ENCODE data around the gene SLC39A8.

GRCh38 chr4:102324730-102325129, 20.6 kb downstream of the SLC39A8 start:
- TF ChIP-seq CTCF (IDR thresholded peaks at IDR 0.05; ENCODE audit: low read depth, low read length, missing input control) (no peak), ATF3 (IDR thresholded peaks at IDR 0.05) (no peak), SP1 (IDR thresholded peaks at IDR 0.05) (no peak), RAD21 (IDR thresholded peaks at IDR 0.05) (no peak)
